ENCODE results near the gene GARNL3. TPM values are rescaled to one million over a fixed set of nuclear protein-coding genes. Genes with fewer than 3 reads are reported as not detected.
A peak's percentile ranks its signal among the peaks of the same experiment; 100 is the strongest.

GARNL3 gene
- total RNA-seq, 2 experiments from 2014 or later = 16.1 to 17.2 TPM

DNA sequence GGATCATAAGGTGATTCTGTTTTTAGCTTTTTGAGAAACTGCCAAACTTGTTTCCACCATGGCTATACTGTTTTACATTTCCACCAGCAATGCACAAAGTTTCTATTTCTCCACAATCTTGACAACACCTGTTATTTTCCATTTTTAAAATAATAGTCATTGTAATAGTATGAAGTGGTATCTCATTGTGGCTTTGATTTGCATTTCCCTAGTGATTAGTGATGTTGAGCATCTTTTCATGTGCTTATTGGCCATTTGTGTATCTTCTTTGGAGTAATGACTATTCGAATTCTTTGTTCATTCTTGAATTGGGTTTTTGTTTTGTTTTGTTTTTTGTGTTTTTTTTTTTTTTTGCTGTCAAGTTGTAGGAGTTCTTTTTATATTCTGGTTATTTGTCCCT is 4.9 kb downstream of the GARNL3 start:
- H3K9me2 ChIP-seq (ENCODE audit: insufficient read depth, low read length) = no peaks in the 10 kb centered on the region
- ChIA-PET POLR2A (no interaction called here), CTCF (ENCODE audit: unreplicated experiment) (no interaction called here)
- intact Hi-C loops (cut with micrococcal nuclease; ENCODE audit: unreplicated experiment) = no loop called here
- no peak for TF ChIP-seq CTCF (conservative IDR thresholded peaks at IDR 0.05; ENCODE audit: low read length)
- TF ChIP-seq EZH2phosphoT487 (IDR thresholded peaks at IDR 0.05; ENCODE audit: borderline replicate concordance, low read depth, low read length) = no peak
- no peaks in the 10 kb centered on the region for H3K79me2 ChIP-seq (ENCODE audit: insufficient read depth, low read depth, low read length)
- H3K4me3 ChIP-seq (ENCODE audit: low read depth, low read length, poor library complexity, severe bottlenecking) = no peak overlapping the region
- DNase-seq (ENCODE audit: low spot score) = no peak
- H3K4me2 ChIP-seq (ENCODE audit: low read length) = no peak overlapping the region
- no TSS peak for BruUV-seq (replicated peaks)
- no peak overlapping the region for H3K27ac ChIP-seq (ENCODE audit: low read depth, low read length, poor library complexity, severe bottlenecking)
- H2AFZ ChIP-seq (ENCODE audit: low read length) = no peak overlapping the region
- peaks cover 17% of the 10 kb centered on the region for H3K4me1 ChIP-seq (ENCODE audit: insufficient read depth, low read length, poor library complexity, severe bottlenecking)
- no peaks in the 10 kb centered on the region for H3K36me3 ChIP-seq (ENCODE audit: insufficient read depth, low read length)
- no peaks in the 10 kb centered on the region for H3K9me3 ChIP-seq (ENCODE audit: low read length)
- no peaks in the 10 kb centered on the region for H4K20me1 ChIP-seq (ENCODE audit: insufficient read depth, low read length)

DNA sequence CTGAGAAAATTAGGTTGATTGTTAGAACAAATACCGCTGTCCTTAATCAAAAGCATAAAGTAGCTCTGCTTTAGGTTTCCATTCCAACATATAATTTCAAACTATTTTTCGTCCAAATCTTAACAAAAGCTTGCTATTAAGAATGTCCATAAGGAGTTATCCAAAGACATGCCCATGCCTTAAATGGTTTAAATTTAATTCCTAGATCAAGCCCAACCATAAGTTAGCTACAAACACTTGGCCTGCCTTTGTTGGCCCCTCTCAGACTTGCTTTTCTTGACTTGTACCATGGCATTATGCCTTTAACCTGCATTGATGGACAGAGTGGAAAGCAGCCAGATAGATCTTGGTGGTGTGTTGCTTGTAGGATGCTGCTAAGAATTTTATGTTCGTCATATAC is 8.8 kb downstream of the GARNL3 start:
- Histone ChIP-seq H3K27ac (ENCODE audit: low read depth, low read length, poor library complexity, severe bottlenecking) (no peak overlapping the region), H3K9me2 (ENCODE audit: insufficient read depth, low read length) (no peaks in the 10 kb centered on the region), H3K36me3 (ENCODE audit: insufficient read depth, low read length) (no peaks in the 10 kb centered on the region), H3K9me3 (ENCODE audit: low read length) (no peaks in the 10 kb centered on the region), H4K20me1 (ENCODE audit: insufficient read depth, low read length) (no peaks in the 10 kb centered on the region), H3K4me3 (ENCODE audit: low read depth, low read length, poor library complexity, severe bottlenecking) (no peak overlapping the region), H3K4me2 (ENCODE audit: low read length) (no peak overlapping the region), H2AFZ (ENCODE audit: low read length) (no peak overlapping the region), H3K4me1 (ENCODE audit: insufficient read depth, low read length, poor library complexity, severe bottlenecking) (peaks cover 40% of the 10 kb centered on the region), H3K79me2 (ENCODE audit: insufficient read depth, low read depth, low read length) (no peaks in the 10 kb centered on the region)
- TF ChIP-seq CTCF (conservative IDR thresholded peaks at IDR 0.05; ENCODE audit: low read length) (no peak), EZH2phosphoT487 (IDR thresholded peaks at IDR 0.05; ENCODE audit: borderline replicate concordance, low read depth, low read length) (no peak)
- CTCF ChIA-PET (ENCODE audit: unreplicated experiment) = no interaction called here
- DNase-seq (ENCODE audit: low spot score) = no peak
- no TSS peak for BruUV-seq (replicated peaks)
- POLR2A ChIA-PET = interaction anchor here (1.6 kb wide), 1 partner anchor 30 kb away, joined by 4 read pairs; no protein-coding TSS in a partner anchor
- intact Hi-C loops (cut with micrococcal nuclease; ENCODE audit: unreplicated experiment) = loop anchor here (10.0 kb wide), 1 partner anchor 121 kb away; the partner anchor contains the start of gene SLC2A8

DNA sequence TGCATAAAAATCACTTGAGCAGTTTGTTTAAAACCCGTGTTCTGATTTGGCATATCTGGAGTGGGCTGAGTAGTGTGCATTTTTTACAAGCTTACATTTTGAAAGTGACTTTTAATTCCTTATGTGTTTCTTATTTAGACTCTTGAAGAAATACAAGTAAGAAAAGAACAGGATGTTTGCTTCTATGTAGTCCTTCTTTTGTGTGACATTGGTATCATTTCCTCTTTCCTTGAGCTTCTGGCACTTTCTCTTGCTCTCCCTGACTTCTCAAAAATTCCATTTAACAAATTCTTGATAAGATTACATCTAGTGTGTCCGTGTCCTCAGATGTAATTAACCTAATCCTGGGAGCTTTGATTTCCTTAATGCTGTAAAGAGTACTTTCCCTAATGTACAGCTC is 12.5 kb downstream of the GARNL3 start:
- ChIA-PET POLR2A (interaction anchor here (0.8 to 1.6 kb wide), 3 partner anchors 19 to 145 kb away, joined by 3 to 4 read pairs (median 3); no protein-coding TSS in a partner anchor), CTCF (ENCODE audit: unreplicated experiment) (no interaction called here)
- peak; percentile 66 for DNase-seq (ENCODE audit: low spot score)
- H3K4me3 ChIP-seq (ENCODE audit: low read depth, low read length, poor library complexity, severe bottlenecking) = peak overlapping the region; percentile 31
- H2AFZ ChIP-seq (ENCODE audit: low read length) = peak overlapping the region; percentile 43; the same call in 1 of the 2 replicates
- peak overlapping the region; percentile 56 for H3K27ac ChIP-seq (ENCODE audit: low read depth, low read length, poor library complexity, severe bottlenecking)
- H3K36me3 ChIP-seq (ENCODE audit: insufficient read depth, low read length) = no peaks in the 10 kb centered on the region
- intact Hi-C loops (cut with micrococcal nuclease; ENCODE audit: unreplicated experiment) = loop anchor here (10.0 kb wide), 1 partner anchor 118 kb away; the partner anchor contains the start of gene SLC2A8
- TF ChIP-seq CTCF (conservative IDR thresholded peaks at IDR 0.05; ENCODE audit: low read length) (no peak), EZH2phosphoT487 (IDR thresholded peaks at IDR 0.05; ENCODE audit: borderline replicate concordance, low read depth, low read length) (no peak)
- H3K9me2 ChIP-seq (ENCODE audit: insufficient read depth, low read length) = no peaks in the 10 kb centered on the region
- H3K4me2 ChIP-seq (ENCODE audit: low read length) = peak overlapping the region; percentile 55
- peaks cover 59% of the 10 kb centered on the region for H3K4me1 ChIP-seq (ENCODE audit: insufficient read depth, low read length, poor library complexity, severe bottlenecking)
- no peaks in the 10 kb centered on the region for H3K9me3 ChIP-seq (ENCODE audit: low read length)
- no peaks in the 10 kb centered on the region for H3K79me2 ChIP-seq (ENCODE audit: insufficient read depth, low read depth, low read length)
- BruUV-seq (replicated peaks) = no TSS peak
- H4K20me1 ChIP-seq (ENCODE audit: insufficient read depth, low read length) = no peaks in the 10 kb centered on the region

Measured in OCI-LY7 (cell line).